IPS-18a (cell line): ENCODE measurements around the gene RGS3.

Source experiments
- H3K27ac ChIP-seq: one replicate; pipeline ENCODE4 v1.5.1; 2013; ENCODE audit warnings: low read length
- H3K27me3 ChIP-seq: one replicate; pipeline ENCODE4 v1.6.1; 2013; ENCODE audit warnings: mild to moderate bottlenecking, low read length; ENCODE audit not compliant: control insufficient read depth, insufficient read depth
- H3K36me3 ChIP-seq: one replicate; pipeline ENCODE4 v1.6.1; 2013; ENCODE audit warnings: low read depth, low read length; ENCODE audit not compliant: control insufficient read depth
- H3K4me1 ChIP-seq: one replicate; pipeline ENCODE4 v1.6.1; 2013; ENCODE audit warnings: low read depth, low read length; ENCODE audit not compliant: control insufficient read depth
- H3K4me3 ChIP-seq: one replicate; pipeline ENCODE4 v1.5.1; 2013; ENCODE audit warnings: low read length
- H3K9ac ChIP-seq: one replicate; pipeline ENCODE4 v1.6.1; 2013; ENCODE audit warnings: mild to moderate bottlenecking, low read length, moderate library complexity
- H3K9me3 ChIP-seq: one replicate; pipeline ENCODE4 v1.6.1; 2013; ENCODE audit warnings: low read depth, low read length; ENCODE audit not compliant: control insufficient read depth

Gene RGS3

DNA sequence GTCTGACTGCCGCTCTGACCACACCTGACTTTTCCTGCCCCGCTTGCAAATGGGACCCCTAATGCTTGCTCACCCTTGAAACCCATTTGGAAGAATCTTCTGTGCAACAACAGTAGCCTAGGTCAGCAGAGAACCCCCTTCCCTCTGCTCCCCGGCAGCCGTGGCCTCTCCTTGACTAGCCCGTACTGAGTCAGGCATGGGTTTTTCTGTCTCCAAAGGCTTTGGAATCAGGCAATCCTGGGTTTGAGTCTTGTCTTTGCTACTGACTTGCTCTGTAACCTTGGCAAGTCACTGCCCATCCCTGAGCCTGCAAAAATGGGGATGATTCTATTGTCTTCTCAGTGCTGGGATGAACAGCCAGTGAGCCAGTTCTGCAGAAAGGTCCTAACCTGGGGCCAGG is 135.4 kb downstream of the RGS3 start:
- no peak overlapping the region for H3K27ac ChIP-seq
- H3K36me3 ChIP-seq, result no peaks in the 10 kb centered on the region
- H3K4me3 ChIP-seq, result no peak overlapping the region
- peaks cover 25% of the 10 kb centered on the region for H3K4me1 ChIP-seq
- no peak overlapping the region for H3K9ac ChIP-seq
- no peaks in the 10 kb centered on the region for H3K27me3 ChIP-seq
- H3K9me3 ChIP-seq, result no peaks in the 10 kb centered on the region

DNA sequence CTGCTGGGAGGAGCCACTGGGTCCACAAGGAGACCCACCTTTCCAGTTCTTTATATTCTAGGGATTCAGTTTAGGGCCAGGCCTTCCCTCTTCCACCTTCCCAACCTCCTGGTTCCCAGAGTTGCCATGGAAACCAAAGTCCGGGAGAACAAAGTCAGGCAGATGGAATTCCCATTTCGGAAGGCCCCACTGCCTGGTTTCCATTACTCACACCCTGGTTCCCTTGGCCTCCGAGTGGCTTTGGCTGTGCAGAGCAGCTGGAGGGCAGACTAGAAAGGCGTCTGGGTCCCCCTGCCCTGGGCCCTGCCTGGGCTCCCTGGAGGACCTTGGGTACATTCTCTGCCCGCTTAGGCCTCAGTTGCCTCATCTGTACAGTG is 136.1 kb downstream of the RGS3 start:
- no peak overlapping the region for H3K9ac ChIP-seq
- peaks cover 18% of the 10 kb centered on the region for H3K4me1 ChIP-seq
- no peak overlapping the region for H3K27ac ChIP-seq
- H3K36me3 ChIP-seq, result no peaks in the 10 kb centered on the region
- H3K9me3 ChIP-seq, result no peaks in the 10 kb centered on the region
- no peak overlapping the region for H3K4me3 ChIP-seq
- no peaks in the 10 kb centered on the region for H3K27me3 ChIP-seq

DNA sequence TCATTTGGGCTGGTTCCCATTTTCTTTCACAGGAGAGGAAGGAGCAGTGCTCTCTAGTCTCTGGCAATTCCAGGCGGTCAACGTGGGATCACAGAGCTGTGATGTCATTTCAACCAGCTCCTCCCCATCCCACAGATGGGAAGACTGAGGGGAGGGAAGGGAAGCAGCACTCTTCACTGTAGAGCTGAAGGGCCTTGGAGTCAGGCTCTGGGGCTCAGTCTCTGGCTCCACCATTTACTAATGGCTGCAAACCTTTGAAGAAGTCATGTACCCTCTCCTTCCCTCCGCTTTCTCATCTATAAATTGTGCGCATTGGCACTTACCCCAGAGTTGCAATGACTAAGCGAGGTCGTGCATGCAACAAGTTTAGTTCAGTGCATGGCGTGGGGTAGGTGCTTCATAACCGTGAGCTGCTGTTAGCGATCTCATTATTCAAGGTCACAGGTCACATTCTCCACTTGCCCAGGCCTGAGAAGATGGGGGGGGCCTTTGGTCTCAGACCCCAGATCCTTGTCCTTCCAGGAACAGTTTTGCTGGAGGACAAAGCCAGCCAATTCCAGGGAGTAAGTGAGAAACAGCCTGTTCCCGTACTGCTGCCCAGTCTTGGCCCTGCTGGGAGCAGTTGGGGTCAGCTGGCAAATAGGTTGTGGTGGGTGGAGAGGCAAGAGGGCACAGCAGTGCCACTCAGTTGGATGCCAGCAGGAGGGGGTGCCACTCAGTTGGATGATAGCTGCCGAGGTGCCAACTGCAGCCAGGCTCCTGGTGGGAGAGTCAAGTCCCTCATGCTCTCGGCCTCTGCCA is 136.7 kb downstream of the RGS3 start:
- Histone ChIP-seq H3K4me1 (peaks cover 16% of the 10 kb centered on the region), H3K4me3 (no peak overlapping the region), H3K27me3 (no peaks in the 10 kb centered on the region), H3K9ac (no peak overlapping the region), H3K27ac (no peak overlapping the region), H3K36me3 (no peaks in the 10 kb centered on the region), H3K9me3 (no peaks in the 10 kb centered on the region)

DNA sequence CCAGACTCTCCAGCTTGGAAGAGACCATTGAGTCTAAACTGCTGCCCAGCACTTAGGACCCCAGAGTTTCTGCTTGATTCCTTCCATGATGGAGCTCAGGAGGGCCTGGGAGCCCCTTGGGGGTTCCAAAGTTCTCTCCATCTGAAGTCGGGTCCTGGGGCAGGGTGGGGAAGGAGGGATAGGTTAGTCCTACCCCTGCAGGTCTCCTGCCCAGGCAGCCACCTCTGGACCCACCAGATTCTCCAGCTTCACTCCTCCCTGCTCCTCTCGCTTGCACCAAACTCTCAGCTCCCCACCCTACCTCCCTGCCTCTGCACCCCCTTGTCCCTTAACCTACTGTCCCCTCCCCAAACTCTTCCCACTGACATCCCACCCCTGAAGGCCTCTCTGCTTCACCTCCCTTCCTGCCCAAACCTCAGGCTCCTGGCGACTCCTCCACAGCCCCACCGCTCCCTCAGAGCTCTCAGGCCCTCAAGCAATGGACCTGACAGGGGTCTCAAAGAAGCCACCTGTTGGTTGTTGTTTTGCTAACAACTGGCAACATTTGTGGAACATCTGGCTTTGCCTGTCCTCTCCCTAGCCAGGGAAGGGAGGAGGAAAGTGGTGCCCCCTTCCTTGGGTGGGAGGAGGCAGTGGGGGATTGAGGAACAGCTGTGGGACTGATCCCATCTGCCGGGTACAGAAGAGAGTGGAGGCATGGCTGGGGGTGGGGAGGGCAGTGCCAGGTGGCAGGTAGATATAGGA is 137.5 kb downstream of the RGS3 start:
- H3K27ac ChIP-seq, result no peak overlapping the region

DNA sequence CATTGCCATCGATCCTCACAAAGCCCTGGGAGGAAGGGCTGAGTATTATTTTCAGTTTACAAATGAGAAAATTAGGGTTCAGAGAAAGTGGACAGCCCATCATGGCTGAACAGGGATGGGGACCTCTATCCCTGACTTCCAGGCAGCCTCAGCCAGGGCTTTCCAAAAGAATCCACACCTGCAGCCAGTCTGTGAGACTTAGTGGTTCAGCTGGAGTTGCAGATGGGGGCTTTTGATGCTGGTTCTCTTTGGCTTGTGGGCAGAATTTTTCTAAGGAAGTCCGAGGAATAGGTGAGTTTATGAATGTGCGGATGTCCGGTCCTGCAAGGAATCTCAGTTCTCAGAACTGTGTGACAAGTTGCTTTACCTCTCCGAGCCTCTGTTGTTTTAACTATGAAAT is 138.1 kb downstream of the RGS3 start:
- Histone ChIP-seq H3K36me3 (no peaks in the 10 kb centered on the region), H3K27me3 (no peaks in the 10 kb centered on the region), H3K4me3 (no peak overlapping the region), H3K27ac (no peak overlapping the region), H3K9me3 (no peaks in the 10 kb centered on the region), H3K4me1 (peaks cover 16% of the 10 kb centered on the region), H3K9ac (no peak overlapping the region)

More for the DNA sequence above, 137.5 kb downstream of the RGS3 start:
- H3K36me3 ChIP-seq, result no peaks in the 10 kb centered on the region
- peaks cover 16% of the 10 kb centered on the region for H3K4me1 ChIP-seq
- H3K9ac ChIP-seq, result no peak overlapping the region
- H3K4me3 ChIP-seq, result no peak overlapping the region
- no peaks in the 10 kb centered on the region for H3K9me3 ChIP-seq
- no peaks in the 10 kb centered on the region for H3K27me3 ChIP-seq

DNA sequence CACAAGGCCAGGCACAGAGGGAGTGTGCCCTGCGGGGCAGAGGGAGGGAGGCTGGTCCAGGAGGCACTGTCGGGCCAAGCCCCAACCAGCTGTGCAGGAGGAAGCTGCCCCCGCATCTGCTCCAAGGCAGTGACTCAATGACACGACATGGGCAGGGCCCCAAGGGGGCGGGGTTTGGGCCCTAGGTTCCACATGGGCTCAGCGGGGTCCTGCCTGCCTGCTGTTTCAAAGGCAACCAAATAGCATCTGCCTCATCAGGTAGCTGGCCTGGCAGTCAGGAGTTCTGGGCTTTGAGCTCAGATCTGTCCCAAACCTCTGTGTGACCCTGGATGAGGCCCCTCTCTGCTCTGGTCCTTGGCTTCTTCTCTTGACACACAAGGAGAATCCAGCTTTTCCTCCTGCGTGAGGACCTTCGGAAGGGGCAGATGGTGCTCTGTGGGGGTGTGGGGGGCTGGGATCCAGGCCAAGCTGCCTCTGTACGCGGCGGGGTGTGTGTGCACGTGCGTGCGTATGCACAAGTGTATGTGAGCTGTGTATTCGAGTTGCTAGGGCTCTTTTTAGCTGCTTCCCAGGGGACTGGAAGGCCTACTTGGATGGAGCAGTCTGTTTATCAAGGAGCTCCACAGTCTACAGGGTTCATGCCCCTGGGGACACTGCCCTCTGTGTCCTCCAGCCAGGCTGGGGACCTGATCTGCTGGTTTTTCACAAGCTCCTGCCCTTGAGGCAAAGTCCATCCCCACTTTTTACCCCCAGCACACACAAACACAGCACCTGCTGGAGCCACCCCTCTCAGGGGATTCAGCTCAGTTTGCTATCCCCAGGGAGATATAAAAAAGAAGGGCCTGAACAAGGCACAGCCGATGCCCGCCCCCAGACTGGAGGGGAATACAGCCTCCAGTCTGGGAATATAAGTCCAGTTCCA is 138.9 kb downstream of the RGS3 start:
- Histone ChIP-seq H3K27me3 (no peaks in the 10 kb centered on the region), H3K36me3 (no peaks in the 10 kb centered on the region), H3K4me3 (no peak overlapping the region), H3K9ac (peak overlapping the region; percentile 0), H3K9me3 (no peaks in the 10 kb centered on the region), H3K4me1 (peaks cover 16% of the 10 kb centered on the region), H3K27ac (no peak overlapping the region)

DNA sequence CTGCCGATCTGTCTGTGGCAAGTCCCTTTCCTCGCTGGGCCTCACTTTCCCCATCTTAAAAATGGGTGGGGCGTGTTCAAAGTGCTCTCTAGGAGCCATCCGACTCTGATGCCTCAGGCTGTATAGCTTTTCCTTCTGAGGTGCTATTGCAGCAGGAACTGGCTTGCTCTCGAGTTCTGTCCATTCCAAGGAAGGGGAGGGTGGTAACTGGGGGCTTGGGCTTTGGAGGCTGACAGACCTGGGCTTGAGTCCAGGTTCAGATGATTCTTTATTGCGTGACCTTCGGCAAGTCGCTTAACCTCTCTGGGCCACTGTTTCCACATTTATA is 139.5 kb downstream of the RGS3 start:
- Histone ChIP-seq H3K9ac (peak overlapping the region; percentile 0), H3K4me3 (no peak overlapping the region), H3K4me1 (peaks cover 16% of the 10 kb centered on the region), H3K27ac (no peak overlapping the region), H3K27me3 (no peaks in the 10 kb centered on the region), H3K9me3 (no peaks in the 10 kb centered on the region), H3K36me3 (no peaks in the 10 kb centered on the region)

DNA sequence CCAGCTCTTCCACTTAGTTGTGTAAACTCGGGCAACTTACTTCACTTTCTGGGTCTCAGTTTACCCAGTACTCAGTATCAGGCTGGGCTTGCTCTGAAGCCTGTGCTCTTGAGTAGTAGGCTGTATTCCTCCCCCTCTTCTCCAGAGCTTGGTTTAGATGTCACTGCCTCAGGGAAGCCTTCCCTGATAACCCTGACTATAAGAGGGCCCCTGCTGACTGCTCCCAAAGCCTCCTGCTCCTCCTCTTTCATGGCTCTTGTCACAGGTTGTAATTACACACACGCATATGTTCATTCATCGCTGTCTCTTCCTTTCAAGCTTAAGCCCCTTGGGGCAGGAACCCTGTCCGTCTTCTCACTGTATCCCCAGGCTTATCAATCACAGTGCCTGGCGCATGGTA is 140.2 kb downstream of the RGS3 start:
- Histone ChIP-seq H3K9ac (no peak overlapping the region), H3K4me1 (peaks cover 16% of the 10 kb centered on the region), H3K9me3 (no peaks in the 10 kb centered on the region), H3K27me3 (no peaks in the 10 kb centered on the region), H3K36me3 (no peaks in the 10 kb centered on the region), H3K27ac (no peak overlapping the region), H3K4me3 (no peak overlapping the region)

DNA sequence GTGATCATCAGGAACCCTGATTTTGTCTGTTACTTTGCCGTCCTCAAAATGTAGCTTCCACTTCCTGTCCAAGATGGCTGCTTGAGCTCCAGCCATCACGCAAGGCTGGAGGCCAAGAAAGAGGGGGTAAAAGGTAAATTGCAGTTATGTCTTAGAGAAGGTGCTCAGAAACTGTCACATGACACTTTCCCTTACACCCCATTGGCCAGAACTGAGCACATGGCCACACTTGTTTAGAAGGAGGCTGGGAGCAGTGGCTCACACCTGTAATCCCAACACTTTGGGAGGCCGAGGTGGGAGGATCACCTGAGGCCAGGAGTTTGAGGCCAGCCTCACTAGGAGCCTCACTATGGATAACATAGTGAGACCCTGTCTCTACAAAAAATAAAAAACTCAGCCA is 140.9 kb downstream of the RGS3 start:
- Histone ChIP-seq H3K4me3 (no peak overlapping the region), H3K9ac (no peak overlapping the region), H3K27ac (no peak overlapping the region), H3K9me3 (no peaks in the 10 kb centered on the region), H3K4me1 (peaks cover 17% of the 10 kb centered on the region), H3K27me3 (no peaks in the 10 kb centered on the region), H3K36me3 (no peaks in the 10 kb centered on the region)

DNA sequence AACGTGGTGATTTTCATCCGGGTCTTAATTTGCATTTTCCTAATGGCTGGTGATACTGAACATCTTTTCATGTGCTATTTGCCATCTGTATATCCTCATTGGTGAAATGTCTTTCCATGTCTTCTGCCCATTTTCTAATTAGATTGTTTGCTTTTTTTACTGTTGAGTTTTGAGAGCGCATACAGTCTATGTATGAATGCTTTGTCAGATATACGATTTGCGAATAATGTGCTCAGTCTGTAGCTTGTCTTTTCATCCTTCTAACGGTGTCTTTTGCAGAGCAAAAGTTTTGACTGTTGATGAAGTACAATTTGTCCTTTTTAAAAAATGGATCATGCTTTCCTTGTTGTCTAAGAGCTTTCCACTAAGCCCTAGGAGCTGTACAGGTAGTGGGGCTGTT is 143.0 kb downstream of the RGS3 start:
- Histone ChIP-seq H3K4me1 (peaks cover 29% of the 10 kb centered on the region), H3K4me3 (no peak overlapping the region), H3K27ac (no peak overlapping the region), H3K9ac (no peak overlapping the region), H3K9me3 (no peaks in the 10 kb centered on the region), H3K36me3 (no peaks in the 10 kb centered on the region), H3K27me3 (no peaks in the 10 kb centered on the region)

DNA sequence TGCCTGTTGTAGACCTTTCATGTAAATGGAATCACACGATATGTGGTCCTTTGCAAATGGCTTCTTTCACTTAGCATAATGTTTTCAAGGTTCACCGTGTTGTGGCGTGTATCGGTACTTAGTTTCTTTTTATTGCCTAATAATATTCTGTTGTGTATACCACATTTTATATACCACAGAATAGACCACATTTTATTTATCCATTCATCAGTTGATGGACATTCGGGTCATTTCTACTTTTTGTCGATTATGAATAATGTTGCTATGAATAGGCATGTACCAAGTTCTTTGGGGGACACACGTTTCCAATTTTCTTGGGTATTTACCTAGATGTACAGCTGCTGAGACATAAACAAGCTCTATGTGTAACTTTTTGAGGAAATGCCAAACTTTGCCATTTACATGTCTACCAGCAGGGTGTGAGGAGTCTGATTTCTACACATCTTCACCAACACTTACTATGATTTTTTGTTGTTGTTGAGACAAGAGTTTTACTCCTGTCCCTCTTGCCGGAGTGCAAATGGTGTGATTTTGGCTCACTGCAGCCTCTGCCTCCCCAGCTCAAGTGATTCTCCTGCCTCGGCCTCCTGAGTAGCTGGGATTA is 144.7 kb downstream of the RGS3 start:
- Histone ChIP-seq H3K9ac (no peak overlapping the region), H3K4me1 (peaks cover 14% of the 10 kb centered on the region), H3K27me3 (no peaks in the 10 kb centered on the region), H3K9me3 (no peaks in the 10 kb centered on the region), H3K4me3 (no peak overlapping the region), H3K27ac (no peak overlapping the region), H3K36me3 (no peaks in the 10 kb centered on the region)
